Measurements from ENCODE around the gene RPL31.

- TF ChIP-seq EP400 (IDR thresholded peaks at IDR 0.05) = no peak
- TF ChIP-seq ATF2 (CRISPR knock-in tag; IDR thresholded peaks at IDR 0.05) = no peak
- no peak for TF ChIP-seq PTRF (tag; IDR thresholded peaks at IDR 0.05)
- no peak for TF ChIP-seq DDX20 (tag; IDR thresholded peaks at IDR 0.05; ENCODE audit: low read depth)
- no peak for TF ChIP-seq NR1H2 (CRISPR knock-in tag; IDR thresholded peaks at IDR 0.05)
- TF ChIP-seq FOS (IDR thresholded peaks at IDR 0.05; ENCODE audit: extremely low read depth, insufficient read length) = no peak
- TF ChIP-seq CC2D1A (IDR thresholded peaks at IDR 0.05) = no peak
- no peak for TF ChIP-seq FOXA1 (IDR thresholded peaks at IDR 0.05; ENCODE audit: borderline replicate concordance)
- TF ChIP-seq MAZ (CRISPR knock-in tag; conservative IDR thresholded peaks at IDR 0.05 in 1 of 2, IDR thresholded peaks at IDR 0.05 in 1 of 2) = no peak
- no peak for TF ChIP-seq EWSR1 (IDR thresholded peaks at IDR 0.05; ENCODE audit: borderline replicate concordance, low read depth, partially characterized antibody)
Observed at GRCh38 chr2:101025561-101025960, 23.5 kb downstream of the RPL31 start.
